Fibroblast of the aortic adventitia (primary cell): ENCODE measurements around the gene SMAD4. TPM values are rescaled to one million over a fixed set of nuclear protein-coding genes. Genes with fewer than 3 reads are reported as not detected.

Source experiments
- DNase-seq: peaks from one replicate; pipeline ENCODE4 v3.0.0-alpha.2; 2010; ENCODE audit warnings: low read depth
- H3K4me3 ChIP-seq: 2 replicates; pipeline ENCODE4 v1.5.1; 2011; ENCODE audit warnings: low read depth, mild to moderate bottlenecking, control low read depth, low read length, moderate library complexity
- total RNA-seq: library from RNA; depleted of rRNA; stranded (reverse); fragments of >200 nt; gene quantifications from 2 replicates; pipeline ENCODE4 v1.2.3, GENCODE V29; 2012; ENCODE audit warnings: low replicate concordance
- TF ChIP-seq, protein P1 (sequence below): IDR thresholded peaks from 2 replicates; pipeline ENCODE4 v1.5.1; 2011; ENCODE audit warnings: mild to moderate bottlenecking, low read length, control low read depth, inconsistent platforms; ENCODE audit not compliant: insufficient read depth

SMAD4 gene
- 142 and 298 TPM in 2 replicates for total RNA-seq

DNA sequence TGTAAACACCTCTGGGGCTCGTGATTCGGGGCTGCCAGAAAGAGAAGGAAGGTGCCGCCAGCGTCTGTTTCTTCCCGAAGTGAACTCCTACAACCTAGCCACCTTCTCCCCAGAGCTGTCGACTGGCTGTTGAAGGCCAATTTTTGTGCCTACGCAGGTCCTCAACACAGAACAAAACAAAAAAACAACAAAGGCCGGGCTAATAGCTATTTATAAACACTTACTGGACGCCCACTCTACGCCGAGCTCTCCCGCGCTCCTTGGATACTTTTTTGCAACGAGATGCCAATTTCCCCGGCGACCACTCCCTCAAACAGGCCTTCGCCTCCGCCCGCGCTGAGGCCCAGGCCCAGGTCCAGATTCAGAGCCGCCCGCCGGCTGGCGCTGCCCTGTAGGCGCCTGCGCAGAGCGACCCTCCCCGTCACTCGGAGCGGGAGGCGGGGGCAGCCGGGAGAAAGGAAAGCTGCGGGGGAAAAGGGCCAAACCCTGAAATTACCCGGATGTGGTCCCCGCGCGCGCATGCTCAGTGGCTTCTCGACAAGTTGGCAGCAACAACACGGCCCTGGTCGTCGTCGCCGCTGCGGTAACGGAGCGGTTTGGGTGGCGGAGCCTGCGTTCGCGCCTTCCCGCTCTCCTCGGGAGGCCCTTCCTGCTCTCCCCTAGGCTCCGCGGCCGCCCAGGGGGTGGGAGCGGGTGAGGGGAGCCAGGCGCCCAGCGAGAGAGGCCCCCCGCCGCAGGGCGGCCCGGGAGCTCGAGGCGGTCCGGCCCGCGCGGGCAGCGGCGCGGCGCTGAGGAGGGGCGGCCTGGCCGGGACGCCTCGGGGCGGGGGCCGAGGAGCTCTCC is at the start of gene SMAD4:
Gene SMAD4, plus strand, starts transcription at position 520 of the 843 bp plus-strand sequence. CDS start 16,834 bp downstream, outside the sequence.
- H3K4me3 ChIP-seq = peak within 1 kb of the TSS; percentile 86
- peak; percentile 96 for DNase-seq
- TF ChIP-seq, protein P1, sequence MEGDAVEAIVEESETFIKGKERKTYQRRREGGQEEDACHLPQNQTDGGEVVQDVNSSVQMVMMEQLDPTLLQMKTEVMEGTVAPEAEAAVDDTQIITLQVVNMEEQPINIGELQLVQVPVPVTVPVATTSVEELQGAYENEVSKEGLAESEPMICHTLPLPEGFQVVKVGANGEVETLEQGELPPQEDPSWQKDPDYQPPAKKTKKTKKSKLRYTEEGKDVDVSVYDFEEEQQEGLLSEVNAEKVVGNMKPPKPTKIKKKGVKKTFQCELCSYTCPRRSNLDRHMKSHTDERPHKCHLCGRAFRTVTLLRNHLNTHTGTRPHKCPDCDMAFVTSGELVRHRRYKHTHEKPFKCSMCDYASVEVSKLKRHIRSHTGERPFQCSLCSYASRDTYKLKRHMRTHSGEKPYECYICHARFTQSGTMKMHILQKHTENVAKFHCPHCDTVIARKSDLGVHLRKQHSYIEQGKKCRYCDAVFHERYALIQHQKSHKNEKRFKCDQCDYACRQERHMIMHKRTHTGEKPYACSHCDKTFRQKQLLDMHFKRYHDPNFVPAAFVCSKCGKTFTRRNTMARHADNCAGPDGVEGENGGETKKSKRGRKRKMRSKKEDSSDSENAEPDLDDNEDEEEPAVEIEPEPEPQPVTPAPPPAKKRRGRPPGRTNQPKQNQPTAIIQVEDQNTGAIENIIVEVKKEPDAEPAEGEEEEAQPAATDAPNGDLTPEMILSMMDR = no peak

- no peak for DNase-seq
- no peak overlapping the region for H3K4me3 ChIP-seq
- TF ChIP-seq, protein P1 = no peak
Measured at GRCh38 chr18:50981381-50981780, 48.6 kb upstream of the SMAD4 start.

GRCh38 chr18:50982086-50982801 is 47.8 kb upstream of the SMAD4 start:
- TF ChIP-seq, protein P1 = no peak
- no peak overlapping the region for H3K4me3 ChIP-seq
- no peak for DNase-seq

DNA sequence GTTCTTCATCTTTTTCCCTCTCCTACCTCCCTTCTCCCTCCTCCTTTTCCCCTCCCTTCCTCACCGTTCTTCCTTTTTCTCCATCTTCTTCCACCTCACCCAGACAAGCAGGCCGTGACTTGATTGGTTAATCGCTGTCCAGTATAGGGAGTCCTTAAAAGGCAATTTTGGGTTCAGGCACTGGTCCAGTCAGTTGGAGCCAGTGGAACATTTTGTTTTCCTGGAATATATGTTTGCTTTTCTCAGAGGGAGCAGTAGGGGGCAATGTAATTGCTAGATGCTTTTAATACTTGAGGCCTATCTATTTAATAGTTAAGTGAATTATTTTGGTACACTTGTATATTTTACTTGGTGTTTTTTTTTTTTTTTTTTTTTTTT is 47.2 kb upstream of the SMAD4 start:
- peak; percentile 14 for DNase-seq
- TF ChIP-seq, protein P1 = peak; percentile 14
- no peak overlapping the region for H3K4me3 ChIP-seq

DNA sequence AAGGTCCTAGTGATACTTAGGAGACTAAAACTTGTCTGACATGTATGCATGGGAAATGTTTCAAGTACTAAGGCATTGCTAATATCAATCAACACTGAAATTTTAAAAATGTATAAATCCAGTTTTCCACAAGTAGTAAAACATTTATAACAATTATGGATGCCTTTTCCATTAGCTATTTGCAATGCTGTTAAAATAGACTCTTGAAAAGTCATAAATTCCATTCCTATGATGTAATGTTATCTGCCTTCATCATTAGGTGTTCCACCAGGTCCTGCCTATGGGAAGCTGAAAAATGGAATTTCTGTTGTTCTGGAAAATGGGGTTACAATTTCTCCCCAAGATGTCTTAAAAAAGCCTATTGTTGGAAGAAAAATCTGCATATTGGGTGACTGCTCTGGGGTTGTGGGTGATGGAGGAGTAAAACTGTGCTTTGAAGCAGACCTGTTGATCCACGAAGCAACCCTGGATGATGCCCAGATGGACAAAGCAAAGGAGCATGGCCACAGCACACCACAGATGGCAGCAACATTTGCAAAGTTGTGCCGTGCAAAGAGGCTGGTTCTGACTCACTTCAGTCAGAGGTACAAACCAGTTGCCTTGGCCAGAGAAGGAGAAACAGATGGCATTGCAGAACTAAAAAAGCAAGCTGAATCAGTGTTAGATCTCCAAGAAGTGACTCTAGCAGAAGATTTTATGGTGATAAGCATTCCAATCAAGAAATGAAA is 43.5 kb upstream of the SMAD4 start:
- DNase-seq = peak; percentile 45
- TF ChIP-seq, protein P1 = no peak
- H3K4me3 ChIP-seq = no peak overlapping the region

GRCh38 chr18:50987261-50987660 is 42.8 kb upstream of the SMAD4 start:
- DNase-seq = peak; percentile 19
- H3K4me3 ChIP-seq = no peak overlapping the region

More at GRCh38 chr18:50987261-50987660, 42.8 kb upstream of the SMAD4 start:
- TF ChIP-seq, protein P1 = no peak
